IMR-90 (cell line): Measurements from ENCODE around the gene PLCB4. TPM values are rescaled to one million over a fixed set of nuclear protein-coding genes. Genes with fewer than 3 reads are reported as not detected.

Experiments used
- ATAC-seq: fragments of 200-7000 bp; cut with Tn5 transposase; 2 replicates; pipeline ENCODE4 v1.9.1; 2020; ENCODE audit warnings: low read depth, mild to moderate bottlenecking, moderate library complexity
- BruUV-seq: library from RNA; stranded (reverse); fragments of 400-500 nt; replicated peaks from 2 replicates; lab custom pipeline; 2021; lab: Mats Ljungman, UMichigan
- CTCF ChIA-PET: fragments of 300-600 bp; formaldehyde crosslinking; extraction: SDS; loops from one replicate; lab custom pipeline; 2021; ENCODE audit warnings: antibody characterized with exemption; lab: Yijun Ruan, JAX
- POLR2A ChIA-PET: fragments of 300-600 bp; sonication (Branson Sonifier 250); formaldehyde crosslinking; loops from one replicate; lab custom pipeline; 2022; ENCODE audit warnings: antibody characterized with exemption; ENCODE audit not compliant: unreplicated experiment; lab: Charles Lee
- DNase-seq: peaks from one replicate; pipeline ENCODE4 v3.0.0; 2013
- H2AFZ ChIP-seq: replicated peaks from 2 replicates; pipeline ENCODE3; 2013; ENCODE audit warnings: low read length, mild to moderate bottlenecking; ENCODE audit not compliant: poor library complexity
- H2AK5ac ChIP-seq: 2 replicates; pipeline ENCODE4 v1.6.1; 2013; ENCODE audit warnings: low read depth, low read length, inconsistent platforms
- H2AK9ac ChIP-seq: replicated peaks from 2 replicates; pipeline ENCODE3; 2013; ENCODE audit warnings: mild to moderate bottlenecking, low read depth, low read length, moderate library complexity; ENCODE audit not compliant: poor library complexity
- H2BK120ac ChIP-seq: 2 replicates; pipeline ENCODE4 v1.6.1; 2013; ENCODE audit warnings: low read depth, low read length, inconsistent platforms
- H2BK15ac ChIP-seq: 3 replicates; pipeline ENCODE4 v1.6.1; 2013; ENCODE audit warnings: low read depth, low read length, inconsistent platforms
- H2BK20ac ChIP-seq: 2 replicates; pipeline ENCODE4 v1.6.1; 2013; ENCODE audit warnings: low read depth, mild to moderate bottlenecking, inconsistent platforms, low read length, moderate library complexity
- H2BK5ac ChIP-seq: 2 replicates; pipeline ENCODE4 v1.6.1; 2013; ENCODE audit warnings: mild to moderate bottlenecking, low read depth, low read length, inconsistent platforms; ENCODE audit not compliant: poor library complexity, severe bottlenecking
- H3K14ac ChIP-seq: replicated peaks from 2 replicates; pipeline ENCODE4 v1.6.1; 2013; ENCODE audit warnings: low read depth, low read length, inconsistent platforms
- H3K18ac ChIP-seq: 2 replicates; pipeline ENCODE4 v1.6.1; 2013; ENCODE audit warnings: low read depth, low read length, control low read depth
- H3K23ac ChIP-seq: 2 replicates; pipeline ENCODE4 v1.6.1; 2013; ENCODE audit warnings: low read depth, low read length, inconsistent platforms
- H3K27ac ChIP-seq: 2 replicates; pipeline ENCODE4 v1.5.1; 2013; ENCODE audit warnings: mild to moderate bottlenecking, control low read depth, low read length; ENCODE audit not compliant: insufficient read depth
- H3K27me3 ChIP-seq: 2 replicates; pipeline ENCODE4 v1.6.1; 2013; ENCODE audit warnings: low read length; ENCODE audit not compliant: control insufficient read depth, insufficient read depth
- H3K36me3 ChIP-seq: 2 replicates; pipeline ENCODE4 v1.6.1; 2013; ENCODE audit warnings: low read length, mixed read lengths; ENCODE audit not compliant: control insufficient read depth, insufficient read depth
- H3K4ac ChIP-seq: 2 replicates; pipeline ENCODE4 v1.6.1; 2013; ENCODE audit warnings: low read depth, low read length, inconsistent platforms
- H3K4me1 ChIP-seq: 2 replicates; pipeline ENCODE4 v1.6.1; 2013; ENCODE audit warnings: low read length, mixed read lengths; ENCODE audit not compliant: control insufficient read depth, insufficient read depth
- H3K4me2 ChIP-seq: 2 replicates; pipeline ENCODE4 v1.6.1; 2013; ENCODE audit warnings: low read depth, mild to moderate bottlenecking, control low read depth, low read length, moderate library complexity
- H3K4me3 ChIP-seq: 2 replicates; pipeline ENCODE4 v1.5.1; 2013; ENCODE audit warnings: low read depth, mild to moderate bottlenecking, control low read depth, low read length, moderate library complexity; ENCODE audit not compliant: insufficient read depth
- H3K56ac ChIP-seq: 2 replicates; pipeline ENCODE4 v1.6.1; 2013; ENCODE audit warnings: low read length, inconsistent platforms; ENCODE audit not compliant: insufficient read depth; ENCODE audit errors: extremely low read depth
- H3K79me1 ChIP-seq, 2 experiments: 2 replicates each; pipeline ENCODE4 v1.6.1; 2013; ENCODE audit warnings: low read length in 2 of 2, inconsistent platforms in 1 of 2, low read depth in 1 of 2
- H3K9ac ChIP-seq: 2 replicates; pipeline ENCODE4 v1.6.1; 2013; ENCODE audit warnings: low read depth, low read length, control low read depth
- H3K9me1 ChIP-seq: 2 replicates; pipeline ENCODE4 v1.6.1; 2013; ENCODE audit warnings: low read length, inconsistent platforms; ENCODE audit not compliant: insufficient read depth
- H3K9me3 ChIP-seq: 2 replicates; pipeline ENCODE4 v1.6.1; 2013; ENCODE audit warnings: low read length; ENCODE audit not compliant: control insufficient read depth, insufficient read depth
- H4K20me1 ChIP-seq: 2 replicates; pipeline ENCODE4 v1.6.1; 2013; ENCODE audit warnings: low read length, inconsistent platforms; ENCODE audit not compliant: insufficient read depth
- H4K5ac ChIP-seq: 2 replicates; pipeline ENCODE4 v1.6.1; 2013; ENCODE audit warnings: mild to moderate bottlenecking, low read depth, low read length, control low read depth
- H4K8ac ChIP-seq, 2 experiments: 2 replicates each; pipeline ENCODE4 v1.6.1; 2013; ENCODE audit warnings: low read depth in 2 of 2, low read length in 2 of 2, control low read depth in 1 of 2, inconsistent platforms in 1 of 2
- H4K91ac ChIP-seq: 2 replicates; pipeline ENCODE4 v1.6.1; 2013; ENCODE audit warnings: low read depth, low read length, inconsistent platforms; ENCODE audit not compliant: insufficient read depth
- CTCF ChIP-seq: conservative IDR thresholded peaks from 2 replicates; pipeline ENCODE4 v1.5.1; 2012; ENCODE audit warnings: mild to moderate bottlenecking, low read depth, low read length, improper control_type of control experiment
- MAFK ChIP-seq: IDR thresholded peaks from 2 replicates; pipeline ENCODE4 v1.6.1; 2012; ENCODE audit warnings: low read depth, low read length, improper control_type of control experiment
- MAZ ChIP-seq: IDR thresholded peaks from 2 replicates; pipeline ENCODE4 v1.6.1; 2012; ENCODE audit warnings: low read depth, mild to moderate bottlenecking, low read length, improper control_type of control experiment, moderate library complexity, borderline replicate concordance
- MXI1 ChIP-seq: IDR thresholded peaks from 2 replicates; pipeline ENCODE4 v1.6.1; 2012; ENCODE audit warnings: low read depth, mild to moderate bottlenecking, low read length, moderate library complexity, borderline replicate concordance
- RAD21 ChIP-seq: IDR thresholded peaks from 2 replicates; pipeline ENCODE4 v1.6.1; 2012; ENCODE audit warnings: low read length, improper control_type of control experiment
- RCOR1 ChIP-seq: IDR thresholded peaks from 2 replicates; pipeline ENCODE4 v1.6.1; 2012; ENCODE audit warnings: mild to moderate bottlenecking, low read length, improper control_type of control experiment; ENCODE audit not compliant: insufficient replicate concordance
- RFX5 ChIP-seq: IDR thresholded peaks from 2 replicates; pipeline ENCODE4 v1.8.0; 2012; ENCODE audit warnings: low read depth, mild to moderate bottlenecking, low read length, moderate library complexity
- WGBS, 2 experiments: methylation state at CpG; one replicate each; pipeline versions ENCODE4 v1.1.5 to v1.1.7; 2013; ENCODE audit warnings: missing lambda C conversion rate in 2 of 2; ENCODE audit not compliant: insufficient read length in 1 of 2; ENCODE audit errors: extremely low coverage in 2 of 2; 5-methylcytosine and 5-hydroxymethylcytosine counted together
- dilution Hi-C: fragments of 300-500 bp; cut with HindIII; formaldehyde crosslinking; loops from one replicate; pipeline ENCODE4 v1.14.3; 2018; ENCODE audit warnings: low sequenced_read_pairs; ENCODE audit not compliant: unreplicated experiment
- in situ Hi-C: fragments of 300-500 bp; cut with MboI; formaldehyde crosslinking; loops from 3 replicates; pipeline ENCODE4 v1.14.3; 2019; ENCODE audit warnings: low sequenced_read_pairs, inconsistent platforms, mixed read lengths
- intact Hi-C: fragments of 100-400 bp; cut with micrococcal nuclease; formaldehyde crosslinking; loops from 2 replicates; pipeline ENCODE4 v1.10.0; 2022
- polyA plus RNA-seq, 3 experiments: library from polyadenylated mRNA; depleted of rRNA; stranded (reverse); fragments of >200 nt; gene quantifications; 2 replicates each; pipeline ENCODE4 v1.2.3, GENCODE V29; 2012; ENCODE audit warnings: low replicate concordance in 1 of 3
- total RNA-seq: library from RNA; depleted of rRNA; stranded (reverse); fragments of >200 nt; gene quantifications from 2 replicates; pipeline ENCODE4 v1.2.3, GENCODE V29; 2012
- TF ChIP-seq, protein P1 (sequence below): fragments of 150-350 bp; IDR thresholded peaks from 2 replicates; pipeline ENCODE4 v1.6.1; 2016; ENCODE audit warnings: low read depth, mild to moderate bottlenecking, low read length, moderate library complexity, borderline replicate concordance

Gene PLCB4
- total and polyA plus RNA-seq, 2 of the 4 experiments (the other 2 are of a cell fraction) = 12.5 to 24.0 TPM

GRCh38 chr20:9458138-9458796, 389.4 kb downstream of the PLCB4 start:
- Histone ChIP-seq H3K9ac (no peak overlapping the region), H3K23ac (no peak overlapping the region), H3K14ac (no peak overlapping the region), H3K9me3 (no peaks in the 10 kb centered on the region), H4K8ac (no peak overlapping the region), H4K20me1 (no peaks in the 10 kb centered on the region), H3K56ac (no peak overlapping the region), H2AFZ (no peak overlapping the region), H3K9me1 (peaks cover 8% of the 10 kb centered on the region; the same call in 1 of the 2 replicates), H4K5ac (no peak overlapping the region), H3K4me3 (no peak overlapping the region), H3K79me1 (no peaks in the 10 kb centered on the region), H3K27ac (no peak overlapping the region), H2BK5ac (no peak overlapping the region), H3K36me3 (peaks cover 17% of the 10 kb centered on the region), H2BK20ac (no peak overlapping the region), H3K18ac (no peak overlapping the region), H2BK120ac (no peak overlapping the region), H3K4ac (no peak overlapping the region), H2BK15ac (no peak overlapping the region), H2AK5ac (no peak overlapping the region), H2AK9ac (no peak overlapping the region), H3K27me3 (no peaks in the 10 kb centered on the region), H3K4me2 (no peak overlapping the region), H3K4me1 (peaks cover 4% of the 10 kb centered on the region), H4K91ac (no peak overlapping the region)
- no TSS peak for BruUV-seq
- no CpG with 5 or more reads among the region's 1 CpG for WGBS, 2 experiments
- dilution Hi-C loops = no loop called here
- intact Hi-C loops = loop anchor here (2.0 kb wide), 1 partner anchor 153 kb away; no protein-coding TSS in a partner anchor
- ATAC-seq = peak; percentile 56
- in situ Hi-C loops = no loop called here
- TF ChIP-seq RAD21 = no peak
- TF ChIP-seq MAZ = no peak
- TF ChIP-seq, protein P1, sequence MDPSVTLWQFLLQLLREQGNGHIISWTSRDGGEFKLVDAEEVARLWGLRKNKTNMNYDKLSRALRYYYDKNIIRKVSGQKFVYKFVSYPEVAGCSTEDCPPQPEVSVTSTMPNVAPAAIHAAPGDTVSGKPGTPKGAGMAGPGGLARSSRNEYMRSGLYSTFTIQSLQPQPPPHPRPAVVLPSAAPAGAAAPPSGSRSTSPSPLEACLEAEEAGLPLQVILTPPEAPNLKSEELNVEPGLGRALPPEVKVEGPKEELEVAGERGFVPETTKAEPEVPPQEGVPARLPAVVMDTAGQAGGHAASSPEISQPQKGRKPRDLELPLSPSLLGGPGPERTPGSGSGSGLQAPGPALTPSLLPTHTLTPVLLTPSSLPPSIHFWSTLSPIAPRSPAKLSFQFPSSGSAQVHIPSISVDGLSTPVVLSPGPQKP = no peak
- no peak for TF ChIP-seq RFX5
- TF ChIP-seq MXI1 = no peak
- TF ChIP-seq MAFK = no peak
- peak; percentile 19; the same call in 1 of the 2 replicates for TF ChIP-seq CTCF
- no peak for TF ChIP-seq RCOR1
- POLR2A ChIA-PET = interaction anchor here (0.6 kb wide), 1 partner anchor 313 kb away, joined by 3 read pairs; no protein-coding TSS in a partner anchor
- DNase-seq = peak; percentile 20
- CTCF ChIA-PET = interaction anchor here (0.9 to 1.9 kb wide), 4 partner anchors 10 to 50 kb away, joined by 3 to 6 read pairs (median 4); no protein-coding TSS in a partner anchor
